ENCODE measurements around the gene LMX1A. TPM values are rescaled to one million over a fixed set of nuclear protein-coding genes. Genes with fewer than 3 reads are reported as not detected.

LMX1A gene
- total and polyA plus RNA-seq, 2 experiments from 2014 or later, result not detected

- ATAC-seq (no peak), DNase-seq (ENCODE audit: low spot score) (no peak)
- H3K4me3 Mint-ChIP-seq, result no peak overlapping the region; the same call in 2 of the 3 replicates
- TF ChIP-seq ETS1 (IDR thresholded peaks at IDR 0.05) (no peak), JUNB (IDR thresholded peaks at IDR 0.05; ENCODE audit: unreplicated experiment) (no peak), EZH2 (IDR thresholded peaks at IDR 0.05; ENCODE audit: low read depth, unreplicated experiment) (no peak), CREB1 (CRISPR knock-in tag; IDR thresholded peaks at IDR 0.05; ENCODE audit: low read depth) (no peak), EZH2phosphoT487 (IDR thresholded peaks at IDR 0.05; ENCODE audit: unreplicated experiment) (no peak), ZNF331 (CRISPR knock-in tag; IDR thresholded peaks at IDR 0.05; ENCODE audit: low read depth) (no peak), NANOG (IDR thresholded peaks at IDR 0.05; ENCODE audit: borderline replicate concordance) (no peak)
- H3K27me3 Mint-ChIP-seq (ENCODE audit: insufficient read depth, low read depth, poor library complexity), result peaks cover 5% of the 10 kb centered on the region
- H3K36me3 ChIP-seq (ENCODE audit: insufficient read depth), result no peaks in the 10 kb centered on the region
- H3K9me2 ChIP-seq (ENCODE audit: insufficient read depth), result no peaks in the 10 kb centered on the region
- H3K9me3 Mint-ChIP-seq, result no peaks in the 10 kb centered on the region; the same call in 2 of the 3 replicates
- no peak overlapping the region for H3K4me2 ChIP-seq
- H3K27ac ChIP-seq (ENCODE audit: low read depth), result no peak overlapping the region
- no peak overlapping the region for H3K27ac Mint-ChIP-seq
- no peaks in the 10 kb centered on the region; the same call in 1 of the 2 replicates for H3K4me1 ChIP-seq (ENCODE audit: insufficient read depth)
- no peaks in the 10 kb centered on the region for H4K20me1 ChIP-seq (replicated peaks; ENCODE audit: insufficient read depth)
- H3K79me2 ChIP-seq (replicated peaks; ENCODE audit: insufficient read depth), result no peaks in the 10 kb centered on the region
- no peak overlapping the region for H3K4me3 ChIP-seq
- H3F3A ChIP-seq (replicated peaks; ENCODE audit: low read depth), result no peaks in the 10 kb centered on the region
- H3K36me3 Mint-ChIP-seq (ENCODE audit: low read depth), result no peaks in the 10 kb centered on the region
- peaks cover 19% of the 10 kb centered on the region for H3K4me1 Mint-ChIP-seq
- 0 out of 2 replicates have a peak overlapping the region, but pooled peaks have one; percentile 14 for H2AFZ ChIP-seq
- no peaks in the 10 kb centered on the region for H3K27me3 ChIP-seq (ENCODE audit: insufficient read depth)
These were observed 102.1 kb downstream of the LMX1A start for GRCh38 chr1:165254376-165254775.

- DNase-seq (ENCODE audit: low spot score) (no peak), ATAC-seq (no peak; the same call in 2 of the 3 replicates)
- no peaks in the 10 kb centered on the region for H3K9me2 ChIP-seq (ENCODE audit: insufficient read depth)
- no peak overlapping the region for H3K27ac ChIP-seq (ENCODE audit: low read depth)
- no peaks in the 10 kb centered on the region; the same call in 1 of the 2 replicates for H3K4me1 ChIP-seq (ENCODE audit: insufficient read depth)
- Mint-ChIP-seq H3K27ac (no peak overlapping the region), H3K36me3 (ENCODE audit: low read depth) (no peaks in the 10 kb centered on the region), H3K27me3 (ENCODE audit: insufficient read depth, low read depth, poor library complexity) (peaks cover 5% of the 10 kb centered on the region), H3K4me3 (no peak overlapping the region), H3K9me3 (no peaks in the 10 kb centered on the region; the same call in 2 of the 3 replicates), H3K4me1 (peaks cover 20% of the 10 kb centered on the region)
- H3K79me2 ChIP-seq (replicated peaks; ENCODE audit: insufficient read depth), result no peaks in the 10 kb centered on the region
- no peaks in the 10 kb centered on the region for H3K36me3 ChIP-seq (ENCODE audit: insufficient read depth)
- 0 out of 2 replicates have a peak overlapping the region, but pooled peaks have one; percentile 14 for H2AFZ ChIP-seq
- H3F3A ChIP-seq (replicated peaks; ENCODE audit: low read depth), result no peaks in the 10 kb centered on the region
- H4K20me1 ChIP-seq (replicated peaks; ENCODE audit: insufficient read depth), result no peaks in the 10 kb centered on the region
- no peaks in the 10 kb centered on the region for H3K27me3 ChIP-seq (ENCODE audit: insufficient read depth)
- H3K4me2 ChIP-seq, result no peak overlapping the region
- no peak overlapping the region for H3K4me3 ChIP-seq
- no peak for TF ChIP-seq CREB1 (CRISPR knock-in tag; IDR thresholded peaks at IDR 0.05; ENCODE audit: low read depth)
- TF ChIP-seq ZNF114 (CRISPR knock-in tag; IDR thresholded peaks at IDR 0.05), result no peak
- no peak for TF ChIP-seq ZNF462 (CRISPR knock-in tag; IDR thresholded peaks at IDR 0.05)
- TF ChIP-seq ETS1 (IDR thresholded peaks at IDR 0.05), result no peak
- TF ChIP-seq JUNB (IDR thresholded peaks at IDR 0.05; ENCODE audit: unreplicated experiment), result no peak
- no peak for TF ChIP-seq POLR2AphosphoS5 (IDR thresholded peaks at IDR 0.05; ENCODE audit: low read depth)
- TF ChIP-seq ZNF331 (CRISPR knock-in tag; IDR thresholded peaks at IDR 0.05; ENCODE audit: low read depth), result no peak
These were observed 102.7 kb downstream of the LMX1A start for GRCh38 chr1:165253818-165254254.

Data from GM23338 (cell line).